ENCODE data around the gene SRP68. TPM values are rescaled to one million over a fixed set of nuclear protein-coding genes. Genes with fewer than 3 reads are reported as not detected.
A peak's percentile ranks its signal among the peaks of the same experiment; 100 is the strongest.

Gene SRP68
- total RNA-seq, 2 donors from 2014 or later = 73.9 to 78.0 TPM

DNA sequence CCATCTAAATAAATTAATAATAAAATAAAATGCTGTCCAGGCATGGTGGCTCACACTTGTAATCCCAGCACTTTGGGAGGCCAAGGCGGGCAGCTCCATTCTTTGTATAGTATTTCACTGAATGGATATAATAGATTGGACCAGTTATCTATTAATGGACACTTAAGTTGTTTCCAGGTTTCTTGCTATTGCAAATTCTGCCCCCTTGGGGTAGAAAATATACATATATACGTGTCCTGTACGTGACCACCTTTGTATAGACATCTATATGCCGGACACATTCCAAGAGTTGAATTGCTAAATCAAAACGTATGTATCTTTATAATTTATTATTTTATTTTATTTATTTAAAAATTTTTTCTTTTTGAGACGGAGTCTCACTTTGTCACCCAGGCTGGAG is 35.2 kb upstream of the SRP68 start:
- Mint-ChIP-seq H3K4me1 (peaks cover 15% of the 10 kb centered on the region), H3K4me3 (no peak overlapping the region), H3K27ac (no peak overlapping the region), H3K9me3 (peaks cover 3% of the 10 kb centered on the region), H3K27me3 (ENCODE audit: insufficient read depth) (peaks cover 3% of the 10 kb centered on the region), H3K36me3 (ENCODE audit: low read depth) (peaks cover 4% of the 10 kb centered on the region)
- WGBS, 2 experiments (ENCODE audit: insufficient coverage in 1 of 2, insufficient read length in 1 of 2) = 93% methylated on average over 5 of the region's 6 CpGs; no CpG with 5 or more reads in 1 of the 2 experiments
- Histone ChIP-seq H3K4me1 (ENCODE audit: control insufficient read depth, insufficient read depth, low read length) (peaks cover 6% of the 10 kb centered on the region), H3K27ac (ENCODE audit: low read depth, low read length) (no peak overlapping the region), H3K27me3 (ENCODE audit: control insufficient read depth, insufficient read depth, low read length, poor library complexity, severe bottlenecking) (no peaks in the 10 kb centered on the region), H3K36me3 (ENCODE audit: control insufficient read depth, insufficient read depth, low read length) (no peaks in the 10 kb centered on the region), H3K9me3 (ENCODE audit: control insufficient read depth, low read length) (no peaks in the 10 kb centered on the region), H3K9ac (ENCODE audit: extremely low read depth, low read length, poor library complexity, severe bottlenecking) (no peak overlapping the region), H3K4me3 (ENCODE audit: low read length) (no peak overlapping the region)
- TF ChIP-seq, protein P1, sequence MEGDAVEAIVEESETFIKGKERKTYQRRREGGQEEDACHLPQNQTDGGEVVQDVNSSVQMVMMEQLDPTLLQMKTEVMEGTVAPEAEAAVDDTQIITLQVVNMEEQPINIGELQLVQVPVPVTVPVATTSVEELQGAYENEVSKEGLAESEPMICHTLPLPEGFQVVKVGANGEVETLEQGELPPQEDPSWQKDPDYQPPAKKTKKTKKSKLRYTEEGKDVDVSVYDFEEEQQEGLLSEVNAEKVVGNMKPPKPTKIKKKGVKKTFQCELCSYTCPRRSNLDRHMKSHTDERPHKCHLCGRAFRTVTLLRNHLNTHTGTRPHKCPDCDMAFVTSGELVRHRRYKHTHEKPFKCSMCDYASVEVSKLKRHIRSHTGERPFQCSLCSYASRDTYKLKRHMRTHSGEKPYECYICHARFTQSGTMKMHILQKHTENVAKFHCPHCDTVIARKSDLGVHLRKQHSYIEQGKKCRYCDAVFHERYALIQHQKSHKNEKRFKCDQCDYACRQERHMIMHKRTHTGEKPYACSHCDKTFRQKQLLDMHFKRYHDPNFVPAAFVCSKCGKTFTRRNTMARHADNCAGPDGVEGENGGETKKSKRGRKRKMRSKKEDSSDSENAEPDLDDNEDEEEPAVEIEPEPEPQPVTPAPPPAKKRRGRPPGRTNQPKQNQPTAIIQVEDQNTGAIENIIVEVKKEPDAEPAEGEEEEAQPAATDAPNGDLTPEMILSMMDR (conservative IDR thresholded peaks at IDR 0.05) = peak; percentile 46
- DNase-seq = no peak

DNA sequence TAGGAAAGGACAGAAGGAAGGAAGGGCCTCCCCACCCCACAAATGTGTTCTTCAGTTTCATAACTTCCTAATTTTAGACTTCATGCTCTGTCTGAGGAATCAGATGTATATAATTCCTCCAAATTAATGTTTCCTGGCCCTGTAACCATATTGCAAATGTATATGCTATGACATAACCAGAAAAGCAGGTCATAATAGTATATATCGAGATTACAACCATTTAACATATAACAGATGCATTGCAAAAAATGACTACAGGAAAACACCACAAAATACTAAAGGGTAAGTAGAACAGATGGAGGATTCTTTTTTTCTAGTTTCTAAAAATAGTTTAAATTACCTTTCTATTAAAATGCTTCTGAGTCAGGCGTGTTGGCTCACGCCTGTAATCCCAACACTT is 34.4 kb upstream of the SRP68 start:
- H3K4me3 Mint-ChIP-seq = no peak overlapping the region
- no peak overlapping the region for H3K9ac ChIP-seq (ENCODE audit: extremely low read depth, low read length, poor library complexity, severe bottlenecking)
- H3K36me3 Mint-ChIP-seq (ENCODE audit: low read depth) = peaks cover 6% of the 10 kb centered on the region
- no peaks in the 10 kb centered on the region for H3K9me3 ChIP-seq (ENCODE audit: control insufficient read depth, low read length)
- peak overlapping the region; percentile 26 for H3K4me3 ChIP-seq (ENCODE audit: low read length)
- H3K27ac Mint-ChIP-seq = no peak overlapping the region
- WGBS, 2 experiments (ENCODE audit: insufficient coverage in 1 of 2, insufficient read length in 1 of 2) = 92 to 100% methylated on average over 1 to 2 of the region's 3 CpGs
- H3K27ac ChIP-seq (ENCODE audit: low read depth, low read length) = no peak overlapping the region
- H3K36me3 ChIP-seq (ENCODE audit: control insufficient read depth, insufficient read depth, low read length) = peaks cover 7% of the 10 kb centered on the region
- DNase-seq = no peak
- no peaks in the 10 kb centered on the region for H3K27me3 Mint-ChIP-seq (ENCODE audit: insufficient read depth)
- H3K27me3 ChIP-seq (ENCODE audit: control insufficient read depth, insufficient read depth, low read length, poor library complexity, severe bottlenecking) = no peaks in the 10 kb centered on the region
- peaks cover 3% of the 10 kb centered on the region for H3K9me3 Mint-ChIP-seq
- H3K4me1 ChIP-seq (ENCODE audit: control insufficient read depth, insufficient read depth, low read length) = peaks cover 6% of the 10 kb centered on the region
- peaks cover 15% of the 10 kb centered on the region for H3K4me1 Mint-ChIP-seq
- TF ChIP-seq, protein P1 (conservative IDR thresholded peaks at IDR 0.05) = no peak

DNA sequence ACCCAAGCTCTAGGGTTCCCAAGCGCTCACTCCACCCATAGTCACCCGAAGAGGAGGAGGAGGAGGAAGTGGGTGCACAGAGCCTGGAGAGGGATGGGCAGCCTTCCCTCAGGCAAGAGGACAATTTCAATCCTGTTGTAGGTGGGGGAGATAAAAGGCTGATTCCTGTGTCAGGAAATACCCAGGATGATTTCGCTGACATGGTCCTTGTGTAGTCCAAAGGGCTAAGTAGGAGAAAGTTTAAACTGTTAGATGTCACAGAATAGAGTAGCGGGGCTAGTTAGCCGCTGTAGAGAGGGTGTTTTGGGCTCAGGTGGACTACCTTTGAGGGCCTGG is 32.5 kb upstream of the SRP68 start:
- Histone ChIP-seq H3K36me3 (ENCODE audit: control insufficient read depth, insufficient read depth, low read length) (peaks cover 24% of the 10 kb centered on the region), H3K27me3 (ENCODE audit: control insufficient read depth, insufficient read depth, low read length, poor library complexity, severe bottlenecking) (no peaks in the 10 kb centered on the region), H3K9me3 (ENCODE audit: control insufficient read depth, low read length) (no peaks in the 10 kb centered on the region), H3K4me3 (ENCODE audit: low read length) (no peak overlapping the region), H3K27ac (ENCODE audit: low read depth, low read length) (no peak overlapping the region), H3K4me1 (ENCODE audit: control insufficient read depth, insufficient read depth, low read length) (peaks cover 6% of the 10 kb centered on the region), H3K9ac (ENCODE audit: extremely low read depth, low read length, poor library complexity, severe bottlenecking) (no peak overlapping the region)
- Mint-ChIP-seq H3K9me3 (peaks cover 3% of the 10 kb centered on the region), H3K4me3 (peak overlapping the region; percentile 97), H3K27me3 (ENCODE audit: insufficient read depth) (no peaks in the 10 kb centered on the region), H3K36me3 (ENCODE audit: low read depth) (peaks cover 17% of the 10 kb centered on the region), H3K4me1 (peaks cover 15% of the 10 kb centered on the region), H3K27ac (peak overlapping the region; percentile 39)
- TF ChIP-seq, protein P1 (conservative IDR thresholded peaks at IDR 0.05) = no peak
- 96 to 100% methylated on average over 3 to 4 of the region's 5 CpGs for WGBS, 2 experiments (ENCODE audit: insufficient coverage in 1 of 2, insufficient read length in 1 of 2)
- peak; percentile 55 for DNase-seq

Measured in endodermal cell (in vitro differentiated cells).